Progenitor cell of endocrine pancreas (in vitro differentiated cells): Measurements from ENCODE around the gene GPR162. TPM values are rescaled to one million over a fixed set of nuclear protein-coding genes. Genes with fewer than 3 reads are reported as not detected.

Experiments used
- DNase-seq: peaks from one replicate; pipeline ENCODE4 v3.0.0; 2021; ENCODE audit warnings: low spot score; ENCODE audit not compliant: unreplicated experiment
- H3K27ac Mint-ChIP-seq: 2 replicates; pipeline ENCODE4 v1.8.0; 2021; ENCODE audit warnings: mild to moderate bottlenecking, moderate library complexity, mixed read lengths
- H3K27me3 Mint-ChIP-seq: 2 replicates; pipeline ENCODE4 v1.8.0; 2021; ENCODE audit warnings: mixed read lengths
- H3K36me3 Mint-ChIP-seq: 2 replicates; pipeline ENCODE4 v1.8.0; 2022; ENCODE audit warnings: mixed read lengths; ENCODE audit not compliant: insufficient read depth
- H3K4me1 Mint-ChIP-seq: 2 replicates; pipeline ENCODE4 v1.8.0; 2021; ENCODE audit warnings: low read depth, mixed read lengths
- H3K4me3 Mint-ChIP-seq: 2 replicates; pipeline ENCODE4 v1.8.0; 2021; ENCODE audit warnings: low read depth, mild to moderate bottlenecking, moderate library complexity, mixed read lengths
- H3K9me3 Mint-ChIP-seq: 2 replicates; pipeline ENCODE4 v1.8.0; 2021; ENCODE audit warnings: low read depth, mixed read lengths
- total RNA-seq: library from RNA; stranded (reverse); gene quantifications from 2 replicates; pipeline ENCODE4 v1.2.1, GENCODE V29; 2021
- TF ChIP-seq, protein P1 (sequence below): fragments of 200-600 bp; sonication (generic); IDR thresholded peaks from one replicate; pipeline ENCODE4 v1.5.0; 2021; ENCODE audit warnings: antibody characterized with exemption, mild to moderate bottlenecking; ENCODE audit not compliant: unreplicated experiment

Gene GPR162
- total RNA-seq, 1 donor from 2014 or later: 5.5 TPM

GRCh38 chr12:6828781-6829535 lies 7.3 kb downstream of the GPR162 start:
- Mint-ChIP-seq H3K4me3 (peak overlapping the region; percentile 87), H3K36me3 (peaks cover 5% of the 10 kb centered on the region), H3K9me3 (no peaks in the 10 kb centered on the region), H3K27ac (peak overlapping the region; percentile 89), H3K4me1 (peaks cover 6% of the 10 kb centered on the region), H3K27me3 (peaks cover 33% of the 10 kb centered on the region)
- DNase-seq: no peak
- TF ChIP-seq, protein P1, sequence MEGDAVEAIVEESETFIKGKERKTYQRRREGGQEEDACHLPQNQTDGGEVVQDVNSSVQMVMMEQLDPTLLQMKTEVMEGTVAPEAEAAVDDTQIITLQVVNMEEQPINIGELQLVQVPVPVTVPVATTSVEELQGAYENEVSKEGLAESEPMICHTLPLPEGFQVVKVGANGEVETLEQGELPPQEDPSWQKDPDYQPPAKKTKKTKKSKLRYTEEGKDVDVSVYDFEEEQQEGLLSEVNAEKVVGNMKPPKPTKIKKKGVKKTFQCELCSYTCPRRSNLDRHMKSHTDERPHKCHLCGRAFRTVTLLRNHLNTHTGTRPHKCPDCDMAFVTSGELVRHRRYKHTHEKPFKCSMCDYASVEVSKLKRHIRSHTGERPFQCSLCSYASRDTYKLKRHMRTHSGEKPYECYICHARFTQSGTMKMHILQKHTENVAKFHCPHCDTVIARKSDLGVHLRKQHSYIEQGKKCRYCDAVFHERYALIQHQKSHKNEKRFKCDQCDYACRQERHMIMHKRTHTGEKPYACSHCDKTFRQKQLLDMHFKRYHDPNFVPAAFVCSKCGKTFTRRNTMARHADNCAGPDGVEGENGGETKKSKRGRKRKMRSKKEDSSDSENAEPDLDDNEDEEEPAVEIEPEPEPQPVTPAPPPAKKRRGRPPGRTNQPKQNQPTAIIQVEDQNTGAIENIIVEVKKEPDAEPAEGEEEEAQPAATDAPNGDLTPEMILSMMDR: no peak

GRCh38 chr12:6829536-6830220 lies 8.1 kb downstream of the GPR162 start:
- H3K36me3 Mint-ChIP-seq: peaks cover 7% of the 10 kb centered on the region
- peaks cover 27% of the 10 kb centered on the region for H3K27me3 Mint-ChIP-seq
- TF ChIP-seq, protein P1: peak; percentile 32
- H3K27ac Mint-ChIP-seq: peak overlapping the region; percentile 89
- H3K4me1 Mint-ChIP-seq: peaks cover 6% of the 10 kb centered on the region
- DNase-seq: no peak
- H3K9me3 Mint-ChIP-seq: no peaks in the 10 kb centered on the region
- H3K4me3 Mint-ChIP-seq: peak overlapping the region; percentile 87

GRCh38 chr12:6830286-6830890 lies 8.8 kb downstream of the GPR162 start:
- no peaks in the 10 kb centered on the region for H3K9me3 Mint-ChIP-seq
- H3K27me3 Mint-ChIP-seq: peaks cover 20% of the 10 kb centered on the region
- DNase-seq: no peak
- H3K36me3 Mint-ChIP-seq: peaks cover 7% of the 10 kb centered on the region
- H3K4me3 Mint-ChIP-seq: peak overlapping the region; percentile 87
- H3K4me1 Mint-ChIP-seq: peaks cover 6% of the 10 kb centered on the region
- H3K27ac Mint-ChIP-seq: no peak overlapping the region
- TF ChIP-seq, protein P1: no peak

GRCh38 chr12:6830999-6831398 lies 9.4 kb downstream of the GPR162 start:
- Mint-ChIP-seq H3K27me3 (peaks cover 14% of the 10 kb centered on the region), H3K4me1 (peaks cover 8% of the 10 kb centered on the region), H3K9me3 (no peaks in the 10 kb centered on the region), H3K27ac (no peak overlapping the region), H3K36me3 (peaks cover 8% of the 10 kb centered on the region), H3K4me3 (peak overlapping the region; percentile 33)
- no peak for DNase-seq
- TF ChIP-seq, protein P1: no peak

DNA sequence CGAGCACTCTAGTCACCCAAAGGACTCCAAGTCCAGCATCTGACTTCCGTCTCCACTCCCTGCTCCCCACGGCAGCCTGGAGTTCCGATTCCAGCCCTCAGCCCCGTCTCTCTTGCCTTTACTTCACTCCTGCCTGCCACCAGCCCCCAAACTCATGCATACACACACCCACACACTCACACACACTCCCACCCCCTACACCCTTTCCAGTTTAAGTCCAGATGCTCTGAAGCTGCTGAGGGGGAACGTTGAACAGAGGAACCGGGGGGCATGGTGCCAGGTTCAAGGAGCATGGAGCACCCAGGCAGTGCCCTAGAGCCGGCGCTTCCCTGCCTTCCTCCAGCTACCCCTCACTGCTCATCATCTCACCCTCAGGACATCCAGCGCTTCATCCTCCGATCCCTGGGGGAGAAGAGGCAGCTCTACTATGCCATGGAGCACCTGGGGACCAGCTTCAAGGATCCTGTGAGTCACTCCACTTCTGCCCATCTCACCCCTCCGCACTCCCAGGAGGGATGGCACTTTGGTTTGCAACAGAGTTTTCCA lies 9.9 kb downstream of the GPR162 start:
- TF ChIP-seq, protein P1: no peak
- no peak for DNase-seq
- Mint-ChIP-seq H3K36me3 (peaks cover 8% of the 10 kb centered on the region), H3K9me3 (no peaks in the 10 kb centered on the region), H3K4me1 (peaks cover 8% of the 10 kb centered on the region), H3K27ac (no peak overlapping the region), H3K27me3 (peaks cover 9% of the 10 kb centered on the region), H3K4me3 (no peak overlapping the region)
